Fibroblast of lung (primary cell): Measurements from ENCODE around the gene ALOXE3. TPM values are rescaled to one million over a fixed set of nuclear protein-coding genes. Genes with fewer than 3 reads are reported as not detected.

Experiments
- DNase-seq, 2 donors: peaks; one replicate each; pipeline versions ENCODE4 v3.0.0 to v3.0.0-alpha.2; 2010; ENCODE audit warnings: low read depth in 2 of 2
- H2AFZ ChIP-seq: 2 replicates; pipeline ENCODE4 v1.5.1; 2012; ENCODE audit warnings: low read length, control low read depth, inconsistent platforms
- H3K27ac ChIP-seq: 2 replicates; pipeline ENCODE4 v1.5.1; 2011; ENCODE audit warnings: low read length, control low read depth; ENCODE audit not compliant: insufficient read depth
- H3K27me3 ChIP-seq: 2 replicates; pipeline ENCODE4 v1.5.1; 2011; ENCODE audit warnings: mild to moderate bottlenecking, low read length; ENCODE audit not compliant: control insufficient read depth, insufficient read depth
- H3K36me3 ChIP-seq: 2 replicates; pipeline ENCODE4 v1.5.1; 2011; ENCODE audit warnings: low read length; ENCODE audit not compliant: control insufficient read depth, insufficient read depth
- H3K4me1 ChIP-seq: 2 replicates; pipeline ENCODE4 v1.5.1; 2011; ENCODE audit warnings: low read length; ENCODE audit not compliant: control insufficient read depth, insufficient read depth; ENCODE audit errors: extremely low read depth
- H3K4me2 ChIP-seq: 2 replicates; pipeline ENCODE4 v1.5.1; 2011; ENCODE audit warnings: low read length, control low read depth; ENCODE audit not compliant: insufficient read depth; ENCODE audit errors: extremely low read depth
- H3K4me3 ChIP-seq, 4 experiments: fragments of 200-600 bp in 1 of 4; sonication (generic) in 1 of 4; replicated peaks in 1 of 4; 2 replicates each; pipeline ENCODE4 v1.5.1; 2011 to 2016; ENCODE audit warnings: low read length in 4 of 4, low read depth in 3 of 4, mild to moderate bottlenecking in 3 of 4, control low read depth in 2 of 4, inconsistent platforms in 1 of 4, mixed read lengths in 1 of 4; ENCODE audit not compliant: insufficient read depth in 1 of 4; ENCODE audit errors: control extremely low read depth in 1 of 4
- H3K79me2 ChIP-seq: 2 replicates; pipeline ENCODE4 v1.5.1; 2012; ENCODE audit warnings: mild to moderate bottlenecking, low read length, inconsistent platforms; ENCODE audit not compliant: control insufficient read depth, insufficient read depth
- H3K9ac ChIP-seq: 2 replicates; pipeline ENCODE4 v1.5.1; 2011; ENCODE audit warnings: mild to moderate bottlenecking, low read length, control low read depth; ENCODE audit not compliant: insufficient read depth
- H3K9me3 ChIP-seq: 2 replicates; pipeline ENCODE4 v1.5.1; 2012; ENCODE audit warnings: low read depth, low read length; ENCODE audit not compliant: control insufficient read depth, insufficient read depth
- H4K20me1 ChIP-seq: 2 replicates; pipeline ENCODE4 v1.5.1; 2011; ENCODE audit warnings: low read length; ENCODE audit not compliant: control insufficient read depth, insufficient read depth; ENCODE audit errors: extremely low read depth
- EZH2 ChIP-seq: IDR thresholded peaks from 2 replicates; pipeline ENCODE4 v1.5.1; 2012; ENCODE audit warnings: low read length, control low read depth, mild to moderate bottlenecking; ENCODE audit errors: missing control alignments
- polyA plus RNA-seq, 2 donors: library from polyadenylated mRNA; depleted of rRNA in 1 of 2; stranded (reverse) in 1 of 2; unstranded in 1 of 2; fragments of >200 nt; gene quantifications; 2 replicates each; pipeline ENCODE4 v1.2.1, GENCODE V29; 2011 to 2012; ENCODE audit warnings: missing spikeins in 1 of 2
- total RNA-seq: library from RNA; depleted of rRNA; stranded (reverse); fragments of >200 nt; gene quantifications from 2 replicates; pipeline ENCODE4 v1.2.1, GENCODE V29; 2014
- TF ChIP-seq, protein P1 (sequence below), 2 donors: IDR thresholded peaks in 1 of 2; conservative IDR thresholded peaks in 1 of 2; 1 replicate in 1 of 2; 2 replicates in 1 of 2; pipeline ENCODE4 v1.5.1; 2011 to 2012; ENCODE audit warnings: low read length in 2 of 2, control low read depth in 1 of 2, inconsistent platforms in 1 of 2, low read depth in 1 of 2, mild to moderate bottlenecking in 1 of 2

The ALOXE3 gene
- total and polyA plus RNA-seq, 2 donors (not counting 1 experiment from before 2014, with no cell fraction given): 0.01 TPM; not detected in 1

DNA sequence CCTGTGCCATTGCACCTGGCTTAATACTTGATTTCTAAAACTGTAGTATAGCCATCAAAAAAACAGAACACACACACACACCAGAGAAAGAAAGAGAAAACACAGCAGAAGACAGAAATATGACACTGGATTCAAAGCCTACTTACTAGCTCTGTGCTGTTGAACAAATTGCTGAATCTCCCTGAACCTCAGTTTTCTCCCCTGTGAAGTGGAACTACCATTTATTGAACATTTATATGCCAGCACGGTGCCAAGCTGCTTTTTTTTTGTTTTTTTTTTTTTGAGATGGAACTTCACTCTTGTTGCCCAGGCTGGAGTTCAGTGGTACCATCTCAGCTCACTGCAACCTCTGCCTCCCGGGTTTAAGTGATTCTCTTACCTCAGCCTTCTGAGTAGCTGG lies 17.6 kb downstream of the ALOXE3 start:
- Histone ChIP-seq H3K36me3 (no peaks in the 10 kb centered on the region), H3K4me2 (no peak overlapping the region), H3K9me3 (no peaks in the 10 kb centered on the region), H3K4me3 (no peak overlapping the region), H3K4me1 (no peaks in the 10 kb centered on the region), H3K79me2 (no peaks in the 10 kb centered on the region), H3K9ac (no peak overlapping the region), H2AFZ (no peak overlapping the region), H3K27ac (no peak overlapping the region), H3K27me3 (peaks cover 4% of the 10 kb centered on the region), H4K20me1 (no peaks in the 10 kb centered on the region)
- DNase-seq: no peak
- TF ChIP-seq, protein P1, sequence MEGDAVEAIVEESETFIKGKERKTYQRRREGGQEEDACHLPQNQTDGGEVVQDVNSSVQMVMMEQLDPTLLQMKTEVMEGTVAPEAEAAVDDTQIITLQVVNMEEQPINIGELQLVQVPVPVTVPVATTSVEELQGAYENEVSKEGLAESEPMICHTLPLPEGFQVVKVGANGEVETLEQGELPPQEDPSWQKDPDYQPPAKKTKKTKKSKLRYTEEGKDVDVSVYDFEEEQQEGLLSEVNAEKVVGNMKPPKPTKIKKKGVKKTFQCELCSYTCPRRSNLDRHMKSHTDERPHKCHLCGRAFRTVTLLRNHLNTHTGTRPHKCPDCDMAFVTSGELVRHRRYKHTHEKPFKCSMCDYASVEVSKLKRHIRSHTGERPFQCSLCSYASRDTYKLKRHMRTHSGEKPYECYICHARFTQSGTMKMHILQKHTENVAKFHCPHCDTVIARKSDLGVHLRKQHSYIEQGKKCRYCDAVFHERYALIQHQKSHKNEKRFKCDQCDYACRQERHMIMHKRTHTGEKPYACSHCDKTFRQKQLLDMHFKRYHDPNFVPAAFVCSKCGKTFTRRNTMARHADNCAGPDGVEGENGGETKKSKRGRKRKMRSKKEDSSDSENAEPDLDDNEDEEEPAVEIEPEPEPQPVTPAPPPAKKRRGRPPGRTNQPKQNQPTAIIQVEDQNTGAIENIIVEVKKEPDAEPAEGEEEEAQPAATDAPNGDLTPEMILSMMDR (conservative IDR thresholded peaks at IDR 0.05 in 1 of 2, IDR thresholded peaks at IDR 0.05 in 1 of 2; ENCODE audit: low read depth in 1 of 2, low read length in 2 of 2): no peak
- no peak for TF ChIP-seq EZH2

DNA sequence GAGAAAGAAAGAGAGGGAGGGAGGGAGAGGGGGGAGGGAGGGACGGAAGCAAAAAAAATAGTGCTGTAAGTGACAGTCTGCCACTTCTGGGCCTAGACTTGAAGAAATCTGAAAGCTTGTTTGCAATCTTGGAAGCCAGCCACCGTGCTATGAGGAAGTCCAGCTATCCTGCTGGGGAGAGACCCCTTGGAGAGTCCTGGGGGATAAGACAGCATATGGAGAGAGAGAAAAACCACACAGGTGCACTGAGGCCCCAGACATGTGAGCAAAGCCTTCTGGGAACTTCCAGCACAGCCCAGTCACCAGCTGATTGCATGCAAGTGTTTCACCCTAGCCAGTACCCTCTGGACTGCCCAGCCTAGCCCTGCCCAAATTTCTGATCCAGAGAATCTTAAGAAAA lies 18.2 kb downstream of the ALOXE3 start:
- Histone ChIP-seq H3K9ac (no peak overlapping the region), H3K27me3 (peaks cover 4% of the 10 kb centered on the region), H3K4me1 (no peaks in the 10 kb centered on the region), H2AFZ (no peak overlapping the region), H3K4me3 (no peak overlapping the region), H3K9me3 (no peaks in the 10 kb centered on the region), H4K20me1 (no peaks in the 10 kb centered on the region), H3K4me2 (no peak overlapping the region), H3K79me2 (no peaks in the 10 kb centered on the region), H3K27ac (no peak overlapping the region), H3K36me3 (no peaks in the 10 kb centered on the region)
- no peak for DNase-seq
- TF ChIP-seq EZH2: no peak
- TF ChIP-seq, protein P1 (conservative IDR thresholded peaks at IDR 0.05 in 1 of 2, IDR thresholded peaks at IDR 0.05 in 1 of 2; ENCODE audit: low read depth in 1 of 2, low read length in 2 of 2): no peak

DNA sequence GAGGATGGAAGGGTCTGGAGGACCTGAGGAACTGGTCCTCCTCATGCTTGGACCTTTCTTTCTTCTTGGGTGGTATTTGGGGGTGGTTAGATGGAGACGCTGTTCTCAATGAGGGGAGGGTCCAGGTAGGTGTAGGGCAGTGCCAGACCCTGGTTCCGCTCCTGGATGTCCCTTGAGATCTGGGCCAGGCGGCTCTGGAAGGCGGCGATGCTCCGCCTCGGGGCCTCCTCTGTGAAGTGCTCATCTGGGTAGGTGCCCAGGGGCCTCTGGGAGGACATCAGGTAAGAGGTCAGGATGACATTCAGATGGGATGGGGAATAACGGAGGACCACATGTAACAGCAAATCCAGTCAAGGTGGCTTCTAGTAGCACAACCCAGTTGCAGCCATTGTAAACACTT lies 21.8 kb downstream of the ALOXE3 start:
- Histone ChIP-seq H3K4me1 (no peaks in the 10 kb centered on the region), H3K27ac (no peak overlapping the region), H3K4me2 (no peak overlapping the region), H2AFZ (no peak overlapping the region), H3K9me3 (no peaks in the 10 kb centered on the region), H3K9ac (no peak overlapping the region), H3K27me3 (peaks cover 7% of the 10 kb centered on the region), H3K36me3 (no peaks in the 10 kb centered on the region), H3K4me3 (no peak overlapping the region), H3K79me2 (no peaks in the 10 kb centered on the region), H4K20me1 (no peaks in the 10 kb centered on the region)
- TF ChIP-seq EZH2: no peak
- TF ChIP-seq, protein P1 (conservative IDR thresholded peaks at IDR 0.05 in 1 of 2, IDR thresholded peaks at IDR 0.05 in 1 of 2; ENCODE audit: low read depth in 1 of 2, low read length in 2 of 2): no peak
- DNase-seq: no peak
